ENCODE data around the gene OMP. TPM values are rescaled to one million over a fixed set of nuclear protein-coding genes. Genes with fewer than 3 reads are reported as not detected.

OMP gene
- total RNA-seq, 1 experiment from 2014 or later: not detected

GRCh38 chr11:77103319-77103718, 679 bp downstream of the OMP start:
- no peak for DNase-seq (ENCODE audit: low spot score)

GRCh38 chr11:77104727-77105126, 2.1 kb downstream of the OMP start:
- DNase-seq (ENCODE audit: low spot score): no peak

DNA sequence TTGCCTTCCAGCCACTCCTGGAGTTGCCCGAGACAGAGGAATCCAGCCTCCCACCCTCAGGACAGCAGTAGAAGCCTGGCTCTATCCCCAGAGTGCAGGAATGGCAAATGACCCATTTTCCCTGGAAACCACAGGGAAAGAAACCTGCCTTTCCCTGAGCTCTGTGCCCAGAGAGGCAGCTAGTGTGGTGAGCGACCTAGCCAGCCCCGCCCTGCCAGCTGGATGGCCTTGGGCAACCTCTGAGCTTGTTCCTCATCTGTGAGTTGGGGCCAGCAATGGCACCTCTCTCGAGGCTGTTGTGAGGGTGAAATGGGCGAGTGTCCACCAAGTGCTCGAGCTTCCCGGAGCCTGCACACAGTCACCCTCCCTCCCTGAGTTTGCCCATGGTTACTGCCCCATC, 3.7 kb downstream of the OMP start:
- DNase-seq (ENCODE audit: low spot score): peak; percentile 68

DNA sequence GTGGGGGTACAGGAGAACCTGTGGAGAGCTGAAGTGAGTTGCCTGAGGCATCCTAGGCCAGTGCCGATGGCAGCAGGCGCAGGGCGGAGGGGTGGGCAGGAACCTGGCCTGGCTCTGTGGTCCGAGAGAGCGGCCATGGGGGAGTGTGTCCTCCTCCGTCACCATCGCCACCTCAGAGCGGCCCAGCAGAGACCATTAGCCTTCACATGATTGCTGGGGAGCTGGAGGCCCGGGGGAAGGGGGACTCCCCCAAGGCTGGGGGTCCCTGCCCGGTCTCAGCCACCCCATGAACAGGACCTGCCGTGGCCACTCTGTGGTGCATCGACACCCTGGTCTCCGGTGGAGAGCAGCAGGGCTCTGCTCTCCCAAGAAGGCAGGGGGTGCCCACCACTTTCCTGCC, 4.1 kb downstream of the OMP start:
- no peak for DNase-seq (ENCODE audit: low spot score)

DNA sequence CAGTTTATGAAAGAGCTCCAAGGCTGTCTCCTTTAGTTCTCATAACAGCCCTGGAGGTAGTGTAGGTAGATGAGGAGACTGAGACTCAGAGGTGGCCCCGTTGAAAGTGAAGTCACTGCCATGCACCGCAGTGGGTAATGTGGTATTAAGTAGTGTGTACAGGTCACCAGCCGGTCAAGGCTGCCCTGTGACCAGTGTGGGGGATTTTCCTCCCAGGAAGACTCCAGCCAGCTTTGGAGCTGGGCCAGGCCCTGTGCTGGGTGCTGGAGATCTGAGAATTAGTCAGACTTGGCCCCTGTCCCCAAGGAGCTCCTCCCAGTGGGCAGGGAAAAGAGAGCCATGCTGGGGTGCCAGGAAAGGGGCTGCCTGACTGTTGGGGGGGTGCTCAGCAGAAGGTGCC, 5.3 kb downstream of the OMP start:
- DNase-seq (ENCODE audit: low spot score): peak; percentile 98

DNA sequence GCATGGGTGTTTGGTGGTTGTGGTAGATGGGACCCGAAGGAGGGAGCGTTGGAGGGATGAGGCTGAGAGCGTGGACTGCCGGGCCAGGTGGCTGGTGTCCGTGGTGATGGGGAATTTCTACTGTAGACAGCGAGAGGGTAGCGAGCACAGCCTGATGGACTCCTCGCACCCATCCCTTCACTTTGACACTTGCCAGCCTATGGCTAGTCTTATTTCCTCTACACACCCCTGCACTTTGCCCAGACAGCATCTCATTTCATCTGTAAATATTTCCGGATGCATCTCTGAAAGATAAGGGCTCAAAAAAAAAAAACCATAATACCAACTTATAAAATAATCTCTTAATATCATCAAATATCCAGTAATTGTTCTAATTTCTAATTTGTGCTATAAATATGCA, 5.8 kb downstream of the OMP start:
- no peak for DNase-seq (ENCODE audit: low spot score)

GRCh38 chr11:77109236-77110019, 6.8 kb downstream of the OMP start:
- DNase-seq (ENCODE audit: low spot score): peak; percentile 69

GRCh38 chr11:77110836-77111235, 8.2 kb downstream of the OMP start:
- DNase-seq (ENCODE audit: low spot score): no peak

DNA sequence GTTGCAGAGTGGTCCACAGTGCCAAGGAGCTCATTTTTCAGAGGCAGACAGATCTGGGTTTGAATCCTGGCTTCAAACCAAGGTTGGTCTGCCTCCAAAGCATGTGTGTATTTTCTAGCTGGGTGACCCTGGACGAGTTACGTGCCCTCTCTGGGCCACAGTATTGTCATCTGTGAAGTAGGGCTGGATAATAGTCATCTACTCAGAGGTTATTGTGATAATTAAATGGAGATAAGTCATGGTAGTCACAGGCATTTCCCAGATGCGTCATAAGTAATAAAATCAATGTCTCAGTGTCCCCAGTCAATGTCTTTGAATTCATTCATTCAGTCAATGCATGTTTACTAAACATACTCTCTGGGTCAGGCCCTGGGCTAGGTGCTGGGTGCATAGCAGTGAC, 8.6 kb downstream of the OMP start:
- DNase-seq (ENCODE audit: low spot score): no peak

DNA sequence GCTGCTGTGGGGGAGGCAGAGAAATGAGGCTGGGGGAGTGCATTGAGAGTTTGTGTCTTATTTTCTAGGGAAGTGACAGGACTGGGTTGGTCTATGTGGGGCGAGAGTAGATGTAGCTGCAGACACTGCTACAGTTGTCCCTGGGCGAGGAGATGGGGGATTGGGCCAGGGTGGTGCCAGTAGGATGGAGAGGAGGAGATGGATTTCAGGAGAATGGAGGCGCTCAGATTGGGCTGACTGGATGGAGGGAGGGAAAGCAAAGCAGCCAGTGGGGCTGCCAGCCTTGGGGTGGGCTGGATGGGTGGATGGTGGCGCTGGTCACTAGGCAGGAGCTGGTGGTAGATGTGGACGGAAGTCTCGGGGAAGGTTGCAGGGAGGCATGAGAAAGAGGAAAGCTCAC, 9.3 kb downstream of the OMP start:
- no peak for DNase-seq (ENCODE audit: low spot score)

DNA sequence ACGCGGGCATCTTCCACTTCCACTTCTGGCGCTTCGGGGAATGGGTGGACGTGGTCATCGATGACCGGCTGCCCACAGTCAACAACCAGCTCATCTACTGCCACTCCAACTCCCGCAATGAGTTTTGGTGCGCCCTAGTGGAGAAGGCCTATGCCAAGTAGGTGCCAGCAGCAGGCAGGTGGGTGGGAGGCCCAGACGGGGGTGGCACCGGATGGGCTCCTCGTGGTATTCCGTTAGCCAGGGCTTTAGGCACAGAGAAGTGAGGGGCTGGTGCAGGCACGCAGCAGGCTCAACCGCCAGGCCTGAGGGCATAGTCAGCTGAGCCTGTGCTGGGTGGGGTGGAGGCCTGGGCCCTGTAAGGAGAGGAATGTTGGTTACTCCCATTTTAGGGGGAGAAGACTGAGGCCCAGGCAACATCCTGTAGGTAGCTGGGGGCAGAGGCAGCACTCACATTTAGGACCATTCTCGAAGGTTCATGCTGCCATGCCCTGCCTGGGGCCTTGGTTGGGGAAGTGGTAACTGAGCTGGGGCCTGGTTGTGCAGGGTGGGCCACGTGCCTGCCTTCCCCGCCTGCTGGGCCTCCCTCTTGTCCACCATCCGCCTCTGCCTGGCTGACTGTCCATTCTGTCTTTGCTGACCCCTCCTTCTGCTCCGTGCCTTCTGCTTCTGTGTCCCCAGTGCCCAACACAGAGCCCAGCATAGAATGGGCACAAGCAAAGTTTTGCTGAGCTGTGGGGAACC, 10.2 kb downstream of the OMP start:
- no peak for DNase-seq (ENCODE audit: low spot score)

DNA sequence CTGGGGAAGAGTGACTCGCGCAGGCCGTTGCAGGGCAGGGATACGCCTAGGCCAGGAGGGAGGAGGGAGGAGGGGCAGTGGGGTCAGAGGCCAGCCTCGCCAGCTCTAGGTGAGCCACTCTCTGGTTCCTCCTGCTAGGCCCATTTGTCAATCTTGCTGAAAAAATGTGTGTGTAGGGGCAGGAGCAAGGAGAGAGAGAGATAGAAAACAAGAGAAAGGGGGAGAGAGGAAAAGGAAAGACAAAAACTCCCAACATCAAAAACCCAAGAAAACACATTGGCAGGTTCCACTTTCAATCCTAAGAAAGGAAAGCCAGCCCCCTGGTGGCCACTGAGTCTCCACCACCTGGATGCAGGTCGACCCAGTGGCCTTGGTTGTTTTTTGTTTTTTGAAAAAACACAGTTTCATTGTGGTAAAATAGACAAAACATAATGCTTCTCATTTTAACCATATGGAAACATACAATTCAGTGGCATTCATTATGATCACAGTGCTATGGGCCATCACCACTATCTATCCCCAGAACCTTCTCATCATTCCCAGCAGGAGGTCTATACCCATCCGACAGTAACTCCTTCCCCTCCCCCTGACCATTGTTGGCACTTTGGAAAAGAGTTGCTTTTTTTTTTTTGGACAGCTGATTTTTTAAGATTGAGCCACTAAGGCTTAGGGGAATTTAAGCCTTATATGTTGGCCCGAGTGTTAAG, 10.9 kb downstream of the OMP start:
- peak; percentile 50 for DNase-seq (ENCODE audit: low spot score)

DNA sequence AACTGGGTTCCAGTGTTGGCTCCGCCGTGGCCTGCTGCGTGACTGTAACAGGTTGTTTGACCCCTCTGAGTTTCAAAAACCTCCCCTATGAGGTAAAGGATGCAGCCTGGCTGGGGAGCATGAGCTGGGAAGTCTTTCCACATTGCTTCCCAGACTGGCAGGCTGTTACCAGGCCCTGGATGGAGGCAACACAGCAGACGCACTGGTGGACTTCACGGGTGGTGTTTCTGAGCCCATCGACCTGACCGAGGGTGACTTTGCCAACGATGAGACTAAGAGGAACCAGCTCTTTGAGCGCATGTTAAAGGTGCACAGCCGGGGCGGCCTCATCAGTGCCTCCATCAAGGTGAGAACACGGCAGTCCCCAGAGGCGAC, 11.4 kb downstream of the OMP start:
- DNase-seq (ENCODE audit: low spot score): no peak

- no peak for DNase-seq (ENCODE audit: low spot score)
Measured at GRCh38 chr11:77115181-77115611, 12.6 kb downstream of the OMP start.

DNA sequence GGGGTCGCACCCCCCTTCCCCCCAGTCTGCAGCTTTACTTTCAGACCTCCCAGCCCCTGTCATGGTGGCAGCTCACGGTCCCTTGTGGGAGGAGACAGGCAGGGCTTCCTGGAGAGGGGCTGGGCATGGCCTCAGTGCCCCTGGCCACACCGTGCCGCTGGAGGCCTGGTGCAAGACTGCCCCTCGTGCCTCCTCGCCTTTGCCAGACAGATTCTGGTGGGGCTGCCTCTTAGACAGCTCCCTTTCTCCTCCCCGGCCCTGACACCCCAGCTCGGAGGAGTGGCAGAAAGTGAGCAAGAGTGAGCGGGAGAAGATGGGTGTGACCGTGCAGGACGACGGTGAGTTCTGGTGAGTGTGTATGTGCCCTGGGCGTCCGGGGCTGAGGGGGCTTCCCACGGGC, 13.3 kb downstream of the OMP start:
- DNase-seq (ENCODE audit: low spot score): no peak

DNA sequence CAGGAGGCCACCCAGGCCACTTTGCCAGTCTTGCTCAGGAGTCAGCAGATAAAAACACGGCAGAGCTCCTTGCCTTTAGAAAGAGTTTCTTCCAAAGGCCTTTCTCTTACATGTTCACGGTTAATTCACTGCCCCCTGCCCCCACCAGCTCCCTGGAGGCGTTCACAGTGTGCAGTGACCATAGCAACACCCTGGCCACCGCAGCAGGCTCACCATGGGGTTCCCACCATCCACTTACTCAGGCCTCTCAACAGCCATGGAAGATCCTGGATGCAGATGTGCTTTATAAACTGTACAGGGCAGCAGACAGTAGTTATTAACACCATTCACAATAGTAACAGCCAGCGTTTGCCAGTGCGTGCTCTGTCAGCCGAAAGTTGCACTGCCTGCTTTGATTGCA, 14.9 kb downstream of the OMP start:
- no peak for DNase-seq (ENCODE audit: low spot score)

GRCh38 chr11:77118086-77118485, 15.4 kb downstream of the OMP start:
- no peak for DNase-seq (ENCODE audit: low spot score)

DNA sequence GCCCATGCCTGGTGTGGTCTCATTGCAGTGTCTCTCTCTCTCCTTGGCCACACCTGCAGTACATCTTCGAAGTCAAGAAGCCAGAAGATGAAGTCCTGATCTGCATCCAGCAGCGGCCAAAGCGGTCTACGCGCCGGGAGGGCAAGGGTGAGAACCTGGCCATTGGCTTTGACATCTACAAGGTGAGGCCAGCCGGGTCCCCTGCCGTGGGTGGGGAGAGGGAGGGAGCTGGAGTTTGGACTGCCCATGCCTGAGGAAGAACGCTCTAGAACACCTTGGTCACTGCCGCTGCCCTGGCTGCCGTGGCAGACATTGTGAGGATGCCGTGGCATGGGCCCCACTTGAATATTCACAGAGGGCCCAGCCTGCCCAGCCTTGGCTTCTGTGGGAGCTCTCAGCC, 16.3 kb downstream of the OMP start:
- DNase-seq (ENCODE audit: low spot score): no peak

- no peak for DNase-seq (ENCODE audit: low spot score)
Measured at GRCh38 chr11:77119531-77119936, 16.9 kb downstream of the OMP start.

- no peak for DNase-seq (ENCODE audit: low spot score)
Measured at GRCh38 chr11:77120571-77120970, 17.9 kb downstream of the OMP start.

GRCh38 chr11:77121096-77121640, 18.5 kb downstream of the OMP start:
- DNase-seq (ENCODE audit: low spot score): no peak

DNA sequence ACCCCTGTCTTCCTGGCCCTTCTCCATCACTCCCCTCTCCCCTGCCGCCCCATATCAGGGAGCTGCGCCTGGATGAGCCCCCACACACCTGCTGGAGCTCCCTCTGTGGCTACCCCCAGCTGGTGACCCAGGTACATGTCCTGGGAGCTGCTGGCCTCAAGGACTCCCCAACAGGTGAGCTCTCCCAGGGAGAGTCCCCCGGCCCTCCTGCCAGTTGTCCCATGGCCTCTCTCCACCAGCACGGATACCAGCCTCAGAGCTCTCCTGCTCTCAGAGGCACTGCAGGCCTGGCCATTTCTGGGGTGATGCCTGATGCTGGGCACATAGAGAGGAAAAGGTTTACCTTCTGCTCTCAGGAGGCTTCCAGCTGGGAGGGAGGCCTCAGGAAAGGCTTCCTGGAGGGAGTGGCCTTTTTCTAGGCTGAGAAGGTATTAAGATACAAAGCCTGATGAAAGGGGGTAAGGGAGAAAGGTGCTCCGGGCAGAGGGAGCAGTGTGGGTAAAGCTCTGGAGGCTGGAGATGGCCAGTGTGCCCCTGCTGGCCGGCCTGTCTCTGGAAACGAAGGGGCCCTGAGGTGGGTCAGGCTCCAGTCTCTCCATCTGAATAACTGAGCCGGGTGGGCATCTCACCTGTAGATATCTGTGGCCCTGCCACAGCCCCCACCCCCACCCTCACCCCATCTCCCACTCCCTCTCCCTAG, 19.4 kb downstream of the OMP start:
- no peak for DNase-seq (ENCODE audit: low spot score)
